A549 treated with DMSO at 1 μM for 4 hours (cell line): ENCODE data around the gene SLC25A6. TPM values are rescaled to one million over a fixed set of nuclear protein-coding genes. Genes with fewer than 3 reads are reported as not detected.

ENCODE experiments used
- total RNA-seq: library from RNA; stranded (reverse); fragments of 200-300 nt; extraction: Qiagen RNA extraction; gene quantifications from 5 replicates; pipeline ENCODE4 v1.2.3, GENCODE V29; 2022; ENCODE audit warnings: low read depth

Gene SLC25A6
- total RNA-seq = 424 to 488 TPM (median 443 TPM) in 5 replicates

GRCh38 chrX:1391707-1392375 is at the start of gene SLC25A6:
Gene SLC25A6, minus strand, starts transcription at chrX:1392113. Its CDS starts 104 bp downstream, at chrX:1392009.

GRCh38 chrX:1336331-1336943 is 55.5 kb downstream of the SLC25A6 start, which contains the start of gene IL3RA:
Gene IL3RA, plus strand, starts transcription at chrX:1336785. Its CDS starts 4,981 bp downstream, at chrX:1341766.

Other genes starting within 250 kb of the SLC25A6 start
- 1.4 to 1.8 TPM (median 1.8 TPM) in 5 replicates for gene CRLF2, start 179.5 kb downstream of the SLC25A6 start, total RNA-seq
- gene CSF2RA, start 123.3 kb downstream of the SLC25A6 start, total RNA-seq = 3.8 to 6.1 TPM (median 4.6 TPM) in 5 replicates
- gene IL3RA, start 55.3 kb downstream of the SLC25A6 start, total RNA-seq = 0.10 to 0.42 TPM (median 0.21 TPM) in 5 replicates
- 16.9 to 20.6 TPM (median 19.6 TPM) in 5 replicates for gene ASMTL, start 60.8 kb upstream of the SLC25A6 start, total RNA-seq
- 0.02 TPM in 1 of 5 replicates, not detected in the others for gene P2RY8, start 145.1 kb upstream of the SLC25A6 start, total RNA-seq
- 25.4 to 38.6 TPM (median 37.1 TPM) in 5 replicates for gene AKAP17A, start 199.5 kb upstream of the SLC25A6 start, total RNA-seq
- 0.17 to 0.38 TPM (median 0.34 TPM) in 3 of 5 replicates, not detected in the others for gene ASMT, start 222.9 kb upstream of the SLC25A6 start, total RNA-seq